Anterior cingulate cortex (tissue), 58 donors: ENCODE results near the gene PARD3.
A peak's percentile ranks its signal among the peaks of the same experiment; 100 is the strongest.
"Not testable (repeated sequence)": the region's sequence is repeated elsewhere in the genome, so short reads cannot be mapped to it uniquely, and the experiment has no call there.

Experiments used
- DNase-seq, 58 donors: peaks; one replicate each; lab custom pipeline; 2025; lab: John Stamatoyannopoulos, UW

The PARD3 gene

GRCh38 chr10:34081347-34081743 is 733.8 kb downstream of the PARD3 start:
- no peak for DNase-seq

- no peak for DNase-seq
These were observed 734.4 kb downstream of the PARD3 start for GRCh38 chr10:34080485-34081346.

- DNase-seq: no peak
These were observed 735.2 kb downstream of the PARD3 start for GRCh38 chr10:34079702-34080484.

GRCh38 chr10:34078745-34079470 is 736.2 kb downstream of the PARD3 start:
- DNase-seq: peak in 6 of 58 donors; percentile 3 to 32 (median 16)

- DNase-seq: no peak
These were observed 736.9 kb downstream of the PARD3 start for GRCh38 chr10:34078017-34078744.

GRCh38 chr10:34076443-34076842 is 738.7 kb downstream of the PARD3 start:
- no peak for DNase-seq

GRCh38 chr10:34075254-34075926 is 739.7 kb downstream of the PARD3 start:
- no peak for DNase-seq

- DNase-seq: no peak
These were observed 741.0 kb downstream of the PARD3 start for GRCh38 chr10:34074051-34074450.

GRCh38 chr10:34067741-34068140 is 747.4 kb downstream of the PARD3 start:
- DNase-seq: not testable (repeated sequence)

GRCh38 chr10:34063592-34063991 is 751.5 kb downstream of the PARD3 start:
- DNase-seq: no peak

GRCh38 chr10:34061841-34062240 is 753.3 kb downstream of the PARD3 start:
- DNase-seq: no peak
